ENCODE results near the gene COA1.
A peak's percentile ranks its signal among the peaks of the same experiment; 100 is the strongest.
"Not testable (repeated sequence)": the region's sequence is repeated elsewhere in the genome, so short reads cannot be mapped to it uniquely, and the experiment has no call there.

COA1 gene

GRCh38 chr7:43687866-43688265, 41.5 kb downstream of the COA1 start:
- DNase-seq (ENCODE audit: low read depth) = not testable (repeated sequence)

- DNase-seq (ENCODE audit: low read depth) = no peak
Observed at GRCh38 chr7:43686991-43687390, 42.3 kb downstream of the COA1 start.

GRCh38 chr7:43680736-43681135, 48.6 kb downstream of the COA1 start:
- DNase-seq (ENCODE audit: low read depth) = no peak

- DNase-seq (ENCODE audit: low read depth) = no peak
Observed at GRCh38 chr7:43679210-43680068, 49.9 kb downstream of the COA1 start.

- no peak for DNase-seq (ENCODE audit: low read depth)
Observed at GRCh38 chr7:43678315-43678714, 51.0 kb downstream of the COA1 start.

GRCh38 chr7:43677864-43678263, 51.5 kb downstream of the COA1 start:
- no peak for DNase-seq (ENCODE audit: low read depth)

- peak; percentile 82 for DNase-seq (ENCODE audit: low read depth)
Observed at GRCh38 chr7:43674559-43675436, 54.5 kb downstream of the COA1 start.

GRCh38 chr7:43673243-43673976, 55.9 kb downstream of the COA1 start:
- DNase-seq (ENCODE audit: low read depth) = not testable (repeated sequence)

GRCh38 chr7:43671521-43671920, 57.8 kb downstream of the COA1 start:
- no peak for DNase-seq (ENCODE audit: low read depth)

- DNase-seq (ENCODE audit: low read depth) = no peak
Observed at GRCh38 chr7:43669286-43670081, 59.8 kb downstream of the COA1 start.

GRCh38 chr7:43668035-43668434, 61.3 kb downstream of the COA1 start:
- no peak for DNase-seq (ENCODE audit: low read depth)

GRCh38 chr7:43666938-43667337, 62.4 kb downstream of the COA1 start:
- DNase-seq (ENCODE audit: low read depth) = no peak

GRCh38 chr7:43664681-43665080, 64.6 kb downstream of the COA1 start:
- DNase-seq (ENCODE audit: low read depth) = no peak

GRCh38 chr7:43660141-43660540, 69.2 kb downstream of the COA1 start:
- DNase-seq (ENCODE audit: low read depth) = no peak

- no peak for DNase-seq (ENCODE audit: low read depth)
Observed at GRCh38 chr7:43659549-43659896, 69.8 kb downstream of the COA1 start.

GRCh38 chr7:43658718-43659548, 70.4 kb downstream of the COA1 start:
- peak; percentile 71 for DNase-seq (ENCODE audit: low read depth)

GRCh38 chr7:43656997-43657396, 72.3 kb downstream of the COA1 start:
- no peak for DNase-seq (ENCODE audit: low read depth)

GRCh38 chr7:43655584-43655983, 73.7 kb downstream of the COA1 start:
- DNase-seq (ENCODE audit: low read depth) = no peak

GRCh38 chr7:43653891-43654504, 75.3 kb downstream of the COA1 start:
- no peak for DNase-seq (ENCODE audit: low read depth)

GRCh38 chr7:43653466-43653865, 75.9 kb downstream of the COA1 start:
- DNase-seq (ENCODE audit: low read depth) = no peak

Measured in HS-5 (cell line).